ENCODE measurements around the gene EPAS1.

The EPAS1 gene

DNA sequence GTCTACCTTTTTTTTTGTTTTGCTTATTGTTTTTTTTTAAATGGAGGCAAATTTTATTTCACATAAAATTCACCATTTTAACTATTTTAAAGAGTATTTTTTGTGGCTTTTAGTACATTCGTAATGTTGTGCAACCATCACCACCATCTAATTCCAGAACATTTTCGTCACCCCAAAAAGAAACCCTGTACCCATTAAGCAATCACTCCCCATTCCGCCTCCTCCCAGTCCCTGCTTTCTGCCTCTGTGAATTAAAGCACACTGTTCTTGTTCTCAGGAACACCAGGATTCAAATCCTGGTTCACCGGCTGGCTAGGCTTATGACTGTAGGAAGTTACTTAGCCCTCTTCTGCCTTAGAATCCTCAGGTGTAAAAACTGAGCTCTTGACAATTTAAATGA is 36.9 kb upstream of the EPAS1 start:
- Histone ChIP-seq H2AFZ (ENCODE audit: low read length, unreplicated experiment) (no peak overlapping the region), H3K4me1 (ENCODE audit: control insufficient read depth, insufficient read depth, low read length, unreplicated experiment) (no peaks in the 10 kb centered on the region), H3K27ac (ENCODE audit: low read depth, low read length) (no peak overlapping the region), H3K79me2 (ENCODE audit: control insufficient read depth, insufficient read depth, low read length, unreplicated experiment) (no peaks in the 10 kb centered on the region), H3K36me3 (ENCODE audit: insufficient read depth, low read length) (no peaks in the 10 kb centered on the region), H3K27me3 (ENCODE audit: insufficient read depth, low read length) (no peaks in the 10 kb centered on the region), H3K4me3 (ENCODE audit: low read depth, low read length) (no peak overlapping the region)

DNA sequence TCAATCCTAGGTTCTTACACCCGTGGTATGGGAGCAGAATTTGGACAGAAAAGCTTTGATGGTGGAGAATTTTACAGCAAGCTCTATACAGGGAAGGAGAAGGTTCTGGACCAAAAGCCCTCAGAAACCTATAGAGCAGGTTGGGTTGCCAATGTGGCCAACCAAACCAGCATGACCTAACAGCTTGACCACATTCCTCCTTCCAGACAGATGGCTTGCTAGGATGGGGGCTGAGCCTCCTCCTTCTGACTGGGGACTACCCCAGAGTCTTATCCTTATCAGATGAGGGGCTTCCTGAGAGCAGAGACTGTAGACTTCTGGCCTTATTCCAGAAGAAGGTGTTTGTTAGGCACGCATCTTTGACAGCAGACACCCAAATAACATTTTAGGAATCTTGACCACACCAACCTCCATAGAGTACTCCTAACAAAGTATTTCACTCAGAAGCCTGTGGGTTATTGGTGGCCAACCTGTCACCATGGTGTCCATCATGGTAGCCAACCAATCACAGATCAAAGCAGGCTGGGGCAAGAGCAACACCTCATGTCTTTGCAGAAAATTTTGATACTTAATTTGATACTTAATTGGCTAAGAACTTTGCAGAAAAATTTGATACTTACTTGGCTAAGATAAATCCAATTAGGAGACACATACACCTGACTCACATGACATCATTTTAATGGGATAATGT is 34.8 kb upstream of the EPAS1 start:
- H3K27ac ChIP-seq (ENCODE audit: low read depth, low read length), result no peak overlapping the region
- H2AFZ ChIP-seq (ENCODE audit: low read length, unreplicated experiment), result no peak overlapping the region
- H3K79me2 ChIP-seq (ENCODE audit: control insufficient read depth, insufficient read depth, low read length, unreplicated experiment), result no peaks in the 10 kb centered on the region

DNA sequence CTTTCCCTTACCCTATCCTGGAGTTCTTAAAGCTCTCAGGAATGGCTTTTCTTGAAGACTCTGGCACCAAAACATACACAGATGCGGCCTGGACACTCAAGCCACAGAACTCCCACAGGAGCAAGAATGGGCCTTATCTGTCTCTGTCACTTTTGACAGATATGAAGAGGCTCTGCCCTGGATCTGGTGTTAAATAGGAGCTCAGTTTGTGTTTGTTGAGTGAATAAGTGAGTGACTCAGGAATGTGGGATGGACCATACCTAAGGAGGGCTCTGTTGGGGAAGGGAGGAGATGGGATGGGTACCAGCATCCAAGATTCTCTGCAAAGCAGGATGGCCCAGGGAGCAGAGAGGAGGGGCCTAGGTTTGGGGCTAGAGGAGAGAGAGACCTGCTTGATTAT is 33.9 kb upstream of the EPAS1 start:
- H3K27ac ChIP-seq (ENCODE audit: low read depth, low read length), result no peak overlapping the region
- H2AFZ ChIP-seq (ENCODE audit: low read length, unreplicated experiment), result no peak overlapping the region
- no peaks in the 10 kb centered on the region for H3K79me2 ChIP-seq (ENCODE audit: control insufficient read depth, insufficient read depth, low read length, unreplicated experiment)
- no peaks in the 10 kb centered on the region for H3K36me3 ChIP-seq (ENCODE audit: insufficient read depth, low read length)
- no peaks in the 10 kb centered on the region for H3K27me3 ChIP-seq (ENCODE audit: insufficient read depth, low read length)
- no peak overlapping the region for H3K4me3 ChIP-seq (ENCODE audit: low read depth, low read length)
- peaks cover 7% of the 10 kb centered on the region for H3K4me1 ChIP-seq (ENCODE audit: control insufficient read depth, insufficient read depth, low read length, unreplicated experiment)

More for the DNA sequence above, 34.8 kb upstream of the EPAS1 start:
- peaks cover 1% of the 10 kb centered on the region for H3K4me1 ChIP-seq (ENCODE audit: control insufficient read depth, insufficient read depth, low read length, unreplicated experiment)
- H3K36me3 ChIP-seq (ENCODE audit: insufficient read depth, low read length), result no peaks in the 10 kb centered on the region
- no peaks in the 10 kb centered on the region for H3K27me3 ChIP-seq (ENCODE audit: insufficient read depth, low read length)
- no peak overlapping the region for H3K4me3 ChIP-seq (ENCODE audit: low read depth, low read length)

DNA sequence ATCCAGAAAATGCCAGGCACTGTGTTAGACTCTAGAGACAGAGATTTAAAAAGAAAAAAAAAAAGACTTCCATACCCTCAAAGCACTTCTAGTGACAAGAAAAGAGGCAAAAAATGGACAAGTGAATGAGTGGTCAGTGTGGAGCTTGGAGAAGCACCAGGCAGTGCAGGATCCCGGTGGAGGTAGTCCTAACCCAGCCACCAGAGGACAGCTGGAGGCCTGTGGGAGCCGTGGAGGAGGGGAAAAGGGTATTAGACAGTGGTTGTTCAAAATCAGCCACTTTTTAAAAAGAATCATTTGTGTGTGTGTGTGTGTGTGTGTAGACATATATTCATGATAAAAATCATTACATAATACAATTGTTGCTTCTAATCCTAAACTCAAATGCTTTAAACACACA is 32.8 kb upstream of the EPAS1 start:
- H3K79me2 ChIP-seq (ENCODE audit: control insufficient read depth, insufficient read depth, low read length, unreplicated experiment), result no peaks in the 10 kb centered on the region
- no peak overlapping the region for H2AFZ ChIP-seq (ENCODE audit: low read length, unreplicated experiment)
- H3K36me3 ChIP-seq (ENCODE audit: insufficient read depth, low read length), result no peaks in the 10 kb centered on the region
- no peaks in the 10 kb centered on the region for H3K27me3 ChIP-seq (ENCODE audit: insufficient read depth, low read length)
- no peak overlapping the region for H3K27ac ChIP-seq (ENCODE audit: low read depth, low read length)
- H3K4me1 ChIP-seq (ENCODE audit: control insufficient read depth, insufficient read depth, low read length, unreplicated experiment), result peaks cover 18% of the 10 kb centered on the region
- H3K4me3 ChIP-seq (ENCODE audit: low read depth, low read length), result no peak overlapping the region

DNA sequence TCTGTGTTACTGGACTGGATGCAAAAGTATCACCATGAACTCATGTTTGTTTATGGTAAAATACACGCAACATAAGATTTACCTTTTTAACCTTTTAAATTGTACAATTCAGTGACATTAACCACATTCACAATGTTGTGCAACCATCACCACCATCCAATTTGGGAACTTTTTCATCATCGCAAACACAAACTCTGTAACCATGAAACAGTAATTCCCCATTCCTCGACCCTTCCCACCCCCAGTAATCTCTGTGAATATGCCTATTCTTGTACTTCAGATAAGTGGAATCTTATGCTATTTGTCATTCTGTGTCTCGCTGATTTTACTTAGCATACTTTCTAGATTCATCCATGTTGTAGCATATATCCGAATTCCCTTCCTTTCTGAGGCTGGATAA is 31.1 kb upstream of the EPAS1 start:
- Histone ChIP-seq H3K4me1 (ENCODE audit: control insufficient read depth, insufficient read depth, low read length, unreplicated experiment) (peaks cover 32% of the 10 kb centered on the region), H3K4me3 (ENCODE audit: low read depth, low read length) (no peak overlapping the region), H3K27me3 (ENCODE audit: insufficient read depth, low read length) (no peaks in the 10 kb centered on the region), H2AFZ (ENCODE audit: low read length, unreplicated experiment) (no peak overlapping the region), H3K36me3 (ENCODE audit: insufficient read depth, low read length) (no peaks in the 10 kb centered on the region), H3K79me2 (ENCODE audit: control insufficient read depth, insufficient read depth, low read length, unreplicated experiment) (no peaks in the 10 kb centered on the region), H3K27ac (ENCODE audit: low read depth, low read length) (no peak overlapping the region)

DNA sequence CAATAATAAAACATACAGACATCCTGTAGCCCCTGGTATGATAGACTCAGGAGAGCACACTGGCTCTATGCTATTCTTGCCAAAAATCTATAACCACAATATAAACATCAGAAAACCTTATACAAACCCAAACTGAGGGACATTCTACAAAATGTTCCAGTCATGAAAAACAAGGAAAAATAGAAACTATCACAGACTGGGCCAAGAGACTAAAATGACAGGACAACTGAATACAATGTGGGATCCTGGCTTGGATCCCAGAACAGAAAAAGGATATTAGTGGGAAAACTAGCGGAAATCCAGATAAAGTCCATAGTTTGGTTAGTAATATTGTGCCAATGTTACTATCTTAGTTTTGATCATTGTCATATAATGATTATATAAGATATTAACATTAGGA is 29.6 kb upstream of the EPAS1 start:
- Histone ChIP-seq H3K27me3 (ENCODE audit: insufficient read depth, low read length) (no peaks in the 10 kb centered on the region), H3K79me2 (ENCODE audit: control insufficient read depth, insufficient read depth, low read length, unreplicated experiment) (no peaks in the 10 kb centered on the region), H3K4me1 (ENCODE audit: control insufficient read depth, insufficient read depth, low read length, unreplicated experiment) (peaks cover 32% of the 10 kb centered on the region), H3K4me3 (ENCODE audit: low read depth, low read length) (no peak overlapping the region), H3K27ac (ENCODE audit: low read depth, low read length) (peak overlapping the region; percentile 23; the same call in 1 of the 2 replicates), H2AFZ (ENCODE audit: low read length, unreplicated experiment) (peak overlapping the region; percentile 77), H3K36me3 (ENCODE audit: insufficient read depth, low read length) (no peaks in the 10 kb centered on the region)

DNA sequence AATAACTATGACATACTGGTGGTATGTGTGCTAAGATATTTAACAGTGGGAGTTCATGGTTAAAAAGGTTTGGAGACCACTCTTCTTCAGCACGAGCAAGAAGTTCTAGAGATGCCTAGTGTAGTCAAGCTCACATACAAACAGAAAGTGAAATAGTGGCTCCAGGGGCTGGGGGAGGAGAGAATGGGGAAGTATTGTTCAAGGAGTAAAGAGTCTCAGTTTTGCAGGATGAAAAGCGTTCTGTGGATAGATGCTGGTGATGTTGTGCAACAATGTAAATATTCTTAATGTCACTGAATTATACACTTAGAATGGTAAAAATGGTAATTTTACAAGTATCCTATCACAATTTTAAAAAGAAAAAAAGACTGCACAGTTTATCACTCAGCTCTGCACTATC is 29.0 kb upstream of the EPAS1 start:
- Histone ChIP-seq H3K4me1 (ENCODE audit: control insufficient read depth, insufficient read depth, low read length, unreplicated experiment) (peaks cover 32% of the 10 kb centered on the region), H3K79me2 (ENCODE audit: control insufficient read depth, insufficient read depth, low read length, unreplicated experiment) (no peaks in the 10 kb centered on the region), H3K27ac (ENCODE audit: low read depth, low read length) (no peak overlapping the region), H3K36me3 (ENCODE audit: insufficient read depth, low read length) (no peaks in the 10 kb centered on the region), H2AFZ (ENCODE audit: low read length, unreplicated experiment) (peak overlapping the region; percentile 18), H3K4me3 (ENCODE audit: low read depth, low read length) (no peak overlapping the region), H3K27me3 (ENCODE audit: insufficient read depth, low read length) (no peaks in the 10 kb centered on the region)

DNA sequence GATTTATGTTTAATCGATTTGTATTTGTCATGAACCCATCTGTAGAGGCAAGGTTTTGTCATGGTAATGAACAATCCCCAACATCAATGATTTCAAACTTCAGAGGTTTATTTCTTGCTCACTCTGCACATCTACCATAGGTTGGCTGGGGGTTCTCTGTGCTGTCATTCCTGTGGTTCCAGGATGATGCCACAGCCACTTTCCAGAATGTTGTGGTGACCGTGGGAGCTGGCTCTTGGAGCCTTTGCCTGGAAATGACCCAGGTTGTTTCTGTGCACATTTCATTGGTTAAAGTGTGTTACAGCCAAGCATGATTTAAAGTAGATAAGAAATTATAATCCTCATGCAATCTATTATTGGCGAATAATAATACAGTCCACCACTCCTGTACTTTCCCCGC is 28.2 kb upstream of the EPAS1 start:
- Histone ChIP-seq H3K4me3 (ENCODE audit: low read depth, low read length) (no peak overlapping the region), H3K79me2 (ENCODE audit: control insufficient read depth, insufficient read depth, low read length, unreplicated experiment) (no peaks in the 10 kb centered on the region)

DNA sequence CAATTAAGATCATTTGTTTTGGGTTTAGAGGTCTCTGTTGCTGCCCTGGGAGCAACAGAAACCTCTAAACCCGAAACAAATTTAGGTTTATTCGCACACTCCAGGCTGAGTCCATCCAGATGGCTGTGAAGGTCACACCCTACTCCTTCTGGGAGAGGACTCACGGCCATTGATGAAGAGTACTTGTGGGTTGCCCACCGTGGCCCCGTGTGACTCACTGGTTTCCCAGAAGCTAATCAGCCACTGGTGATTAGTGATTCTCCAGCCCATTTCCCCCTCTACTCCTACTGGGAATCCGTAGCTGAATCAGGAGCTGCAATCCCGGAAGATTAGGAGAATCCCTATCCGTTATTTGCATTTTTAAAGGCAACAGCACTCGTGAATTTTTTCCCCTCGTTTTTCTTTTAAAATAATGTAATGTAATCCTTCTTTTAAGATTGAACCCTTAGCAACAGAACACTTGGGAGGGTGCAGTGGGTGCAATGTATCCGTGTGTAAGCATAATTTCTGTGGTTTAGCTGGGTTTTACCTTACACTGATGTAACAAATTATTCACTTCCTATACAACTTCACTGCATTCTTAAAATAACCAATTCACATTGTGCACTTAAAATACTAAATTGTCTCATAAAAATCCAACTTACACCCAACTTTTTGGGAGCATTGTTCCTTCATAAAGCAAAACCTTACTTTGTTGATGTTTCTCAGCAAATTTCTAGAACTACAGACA is 27.5 kb upstream of the EPAS1 start:
- Histone ChIP-seq H3K27me3 (ENCODE audit: insufficient read depth, low read length) (no peaks in the 10 kb centered on the region), H3K79me2 (ENCODE audit: control insufficient read depth, insufficient read depth, low read length, unreplicated experiment) (no peaks in the 10 kb centered on the region), H3K36me3 (ENCODE audit: insufficient read depth, low read length) (no peaks in the 10 kb centered on the region), H2AFZ (ENCODE audit: low read length, unreplicated experiment) (peak overlapping the region; percentile 27), H3K4me3 (ENCODE audit: low read depth, low read length) (no peak overlapping the region; the same call in none of the 2 replicates), H3K4me1 (ENCODE audit: control insufficient read depth, insufficient read depth, low read length, unreplicated experiment) (peaks cover 32% of the 10 kb centered on the region), H3K27ac (ENCODE audit: low read depth, low read length) (peak overlapping the region; percentile 43)

More for the DNA sequence above, 28.2 kb upstream of the EPAS1 start:
- Histone ChIP-seq H2AFZ (ENCODE audit: low read length, unreplicated experiment) (no peak overlapping the region), H3K36me3 (ENCODE audit: insufficient read depth, low read length) (no peaks in the 10 kb centered on the region), H3K4me1 (ENCODE audit: control insufficient read depth, insufficient read depth, low read length, unreplicated experiment) (peaks cover 32% of the 10 kb centered on the region), H3K27me3 (ENCODE audit: insufficient read depth, low read length) (no peaks in the 10 kb centered on the region), H3K27ac (ENCODE audit: low read depth, low read length) (peak overlapping the region; percentile 43)

DNA sequence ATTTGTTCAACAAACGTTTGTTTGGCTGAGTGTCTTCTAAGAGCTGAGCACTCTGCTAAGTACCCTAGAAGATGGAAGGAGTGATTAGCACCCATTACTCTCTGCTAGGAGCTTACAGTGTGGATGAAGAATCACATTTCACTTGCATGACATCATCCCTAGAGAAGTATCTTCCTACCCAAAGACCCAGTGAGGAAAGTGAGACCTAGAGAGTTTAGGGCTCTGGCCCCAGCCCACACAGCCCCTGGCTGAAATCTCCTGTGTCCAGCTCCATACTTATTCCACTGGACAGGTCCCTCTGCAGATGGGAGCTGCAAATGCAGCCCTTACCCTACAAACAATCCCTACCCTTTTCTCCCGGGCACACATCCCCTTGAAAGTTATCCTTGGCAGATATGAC is 26.8 kb upstream of the EPAS1 start:
- H3K27me3 ChIP-seq (ENCODE audit: insufficient read depth, low read length), result no peaks in the 10 kb centered on the region
- H3K4me1 ChIP-seq (ENCODE audit: control insufficient read depth, insufficient read depth, low read length, unreplicated experiment), result peaks cover 32% of the 10 kb centered on the region
- H3K79me2 ChIP-seq (ENCODE audit: control insufficient read depth, insufficient read depth, low read length, unreplicated experiment), result no peaks in the 10 kb centered on the region
- H3K36me3 ChIP-seq (ENCODE audit: insufficient read depth, low read length), result no peaks in the 10 kb centered on the region
- no peak overlapping the region for H3K4me3 ChIP-seq (ENCODE audit: low read depth, low read length)
- H2AFZ ChIP-seq (ENCODE audit: low read length, unreplicated experiment), result peak overlapping the region; percentile 27
- H3K27ac ChIP-seq (ENCODE audit: low read depth, low read length), result peak overlapping the region; percentile 43
